ENCODE results near the gene ATXN3L.
A peak's percentile ranks its signal among the peaks of the same experiment; 100 is the strongest.
"Not testable (repeated sequence)": the region's sequence is repeated elsewhere in the genome, so short reads cannot be mapped to it uniquely, and the experiment has no call there.

ATXN3L gene

DNA sequence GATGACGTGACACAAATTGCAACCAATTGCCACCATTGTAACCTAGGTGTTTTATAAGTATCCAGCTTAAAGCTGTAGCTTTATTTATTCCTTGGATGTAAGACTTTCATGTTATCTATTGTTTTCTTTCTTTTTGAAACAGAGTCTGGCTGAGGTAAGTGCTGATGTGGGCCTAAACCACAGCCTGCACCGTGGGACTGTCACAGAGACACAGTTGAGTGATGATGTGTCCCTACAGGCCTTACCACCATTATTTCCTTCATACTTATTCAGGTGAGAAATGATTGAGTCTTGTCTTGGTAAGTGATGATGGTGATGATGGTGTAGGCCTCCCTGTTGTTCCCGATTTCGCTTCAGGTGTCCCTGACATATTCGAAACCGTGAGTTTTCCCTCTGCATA lies 8.3 kb downstream of the ATXN3L start:
- TF ChIP-seq, protein P1, sequence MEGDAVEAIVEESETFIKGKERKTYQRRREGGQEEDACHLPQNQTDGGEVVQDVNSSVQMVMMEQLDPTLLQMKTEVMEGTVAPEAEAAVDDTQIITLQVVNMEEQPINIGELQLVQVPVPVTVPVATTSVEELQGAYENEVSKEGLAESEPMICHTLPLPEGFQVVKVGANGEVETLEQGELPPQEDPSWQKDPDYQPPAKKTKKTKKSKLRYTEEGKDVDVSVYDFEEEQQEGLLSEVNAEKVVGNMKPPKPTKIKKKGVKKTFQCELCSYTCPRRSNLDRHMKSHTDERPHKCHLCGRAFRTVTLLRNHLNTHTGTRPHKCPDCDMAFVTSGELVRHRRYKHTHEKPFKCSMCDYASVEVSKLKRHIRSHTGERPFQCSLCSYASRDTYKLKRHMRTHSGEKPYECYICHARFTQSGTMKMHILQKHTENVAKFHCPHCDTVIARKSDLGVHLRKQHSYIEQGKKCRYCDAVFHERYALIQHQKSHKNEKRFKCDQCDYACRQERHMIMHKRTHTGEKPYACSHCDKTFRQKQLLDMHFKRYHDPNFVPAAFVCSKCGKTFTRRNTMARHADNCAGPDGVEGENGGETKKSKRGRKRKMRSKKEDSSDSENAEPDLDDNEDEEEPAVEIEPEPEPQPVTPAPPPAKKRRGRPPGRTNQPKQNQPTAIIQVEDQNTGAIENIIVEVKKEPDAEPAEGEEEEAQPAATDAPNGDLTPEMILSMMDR (conservative IDR thresholded peaks at IDR 0.05; ENCODE audit: low read depth, low read length): no peak
- no peak overlapping the region for H3K4me3 ChIP-seq (ENCODE audit: low read depth, low read length)
- DNase-seq (ENCODE audit: low read depth): no peak

DNA sequence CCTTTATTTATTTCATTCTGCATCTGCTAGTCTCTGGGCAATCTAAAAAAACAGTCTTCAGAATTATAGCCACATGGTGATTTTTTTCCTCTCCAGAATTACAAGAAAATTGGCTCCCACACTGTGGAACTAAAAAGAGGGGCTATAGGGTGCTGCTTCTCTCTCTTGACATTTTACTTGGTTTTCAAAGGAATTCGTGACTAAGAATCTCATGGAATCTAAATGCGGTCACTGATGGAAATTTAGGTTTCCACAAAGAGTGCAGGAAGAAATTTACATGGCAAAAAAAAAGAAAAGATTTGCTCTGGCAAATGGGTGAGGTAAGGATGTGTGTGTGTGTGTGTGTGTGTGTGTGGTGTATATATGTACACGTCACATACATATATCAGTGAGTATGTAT lies 10.2 kb downstream of the ATXN3L start:
- DNase-seq (ENCODE audit: low read depth): no peak
- TF ChIP-seq, protein P1 (conservative IDR thresholded peaks at IDR 0.05; ENCODE audit: low read depth, low read length): no peak
- no peak overlapping the region for H3K4me3 ChIP-seq (ENCODE audit: low read depth, low read length)

DNA sequence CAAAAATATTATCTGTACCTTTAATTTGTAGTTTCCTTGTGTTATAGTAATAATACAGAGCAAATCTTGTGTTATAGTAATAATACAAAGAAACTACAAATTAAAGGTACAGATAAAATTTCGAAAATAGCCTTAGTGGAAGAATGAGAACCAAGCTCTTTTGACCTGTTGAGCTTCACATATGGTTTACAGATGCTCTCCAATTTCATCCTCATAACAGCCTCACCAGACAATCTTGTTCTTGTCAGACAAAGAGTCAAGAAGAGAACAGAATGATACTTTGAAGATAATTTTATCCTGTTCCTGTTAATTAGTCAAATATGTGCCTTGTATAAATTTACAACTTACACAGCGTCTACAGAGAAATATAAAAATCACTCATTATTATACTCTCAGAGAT lies 12.8 kb downstream of the ATXN3L start:
- TF ChIP-seq, protein P1 (conservative IDR thresholded peaks at IDR 0.05; ENCODE audit: low read depth, low read length): no peak
- DNase-seq (ENCODE audit: low read depth): peak; percentile 50
- H3K4me3 ChIP-seq (ENCODE audit: low read depth, low read length): no peak overlapping the region

DNA sequence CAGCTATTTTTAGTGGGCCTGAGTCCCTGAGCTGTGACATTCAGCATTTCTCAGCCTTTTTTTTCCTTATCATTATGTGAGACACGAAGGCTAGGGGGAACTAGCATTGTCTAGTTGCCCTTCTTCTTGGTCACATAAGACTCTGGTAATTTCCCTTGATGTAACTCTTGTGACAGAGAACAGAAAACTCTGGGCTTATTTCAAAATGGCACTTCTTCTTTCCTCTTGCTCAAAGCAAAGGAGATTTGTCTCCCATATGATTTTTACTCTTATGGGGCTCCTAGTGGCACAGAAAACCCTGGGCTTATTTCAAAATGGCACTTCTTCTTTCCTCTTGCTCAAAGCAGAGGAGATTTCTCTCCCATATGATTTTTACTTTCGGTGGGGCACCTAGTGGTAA lies 14.7 kb downstream of the ATXN3L start:
- DNase-seq (ENCODE audit: low read depth): no peak

DNA sequence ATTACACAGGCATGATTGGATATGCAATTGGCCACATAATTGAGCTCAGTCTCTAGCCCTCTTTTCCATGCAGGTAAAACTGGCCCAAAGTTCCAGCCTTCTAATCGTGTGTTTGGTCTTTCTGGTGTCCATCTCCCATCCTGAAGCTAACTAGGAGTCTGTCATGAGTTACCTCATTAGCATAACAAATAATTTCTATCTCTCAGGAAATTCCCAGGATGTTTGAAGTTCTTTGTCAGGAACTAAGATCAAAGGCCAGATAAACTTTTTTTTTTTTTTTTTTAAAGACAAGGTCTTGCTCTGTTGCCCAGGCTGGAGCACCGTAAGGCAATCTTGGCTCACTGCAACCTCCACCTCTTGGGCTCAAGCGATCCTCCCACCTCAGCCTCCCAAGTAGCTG lies 15.8 kb downstream of the ATXN3L start:
- no peak overlapping the region for H3K4me3 ChIP-seq (ENCODE audit: low read depth, low read length)
- TF ChIP-seq, protein P1 (conservative IDR thresholded peaks at IDR 0.05; ENCODE audit: low read depth, low read length): no peak

More for the DNA sequence above, 14.7 kb downstream of the ATXN3L start:
- TF ChIP-seq, protein P1 (conservative IDR thresholded peaks at IDR 0.05; ENCODE audit: low read depth, low read length): no peak
- no peak overlapping the region for H3K4me3 ChIP-seq (ENCODE audit: low read depth, low read length)

DNA sequence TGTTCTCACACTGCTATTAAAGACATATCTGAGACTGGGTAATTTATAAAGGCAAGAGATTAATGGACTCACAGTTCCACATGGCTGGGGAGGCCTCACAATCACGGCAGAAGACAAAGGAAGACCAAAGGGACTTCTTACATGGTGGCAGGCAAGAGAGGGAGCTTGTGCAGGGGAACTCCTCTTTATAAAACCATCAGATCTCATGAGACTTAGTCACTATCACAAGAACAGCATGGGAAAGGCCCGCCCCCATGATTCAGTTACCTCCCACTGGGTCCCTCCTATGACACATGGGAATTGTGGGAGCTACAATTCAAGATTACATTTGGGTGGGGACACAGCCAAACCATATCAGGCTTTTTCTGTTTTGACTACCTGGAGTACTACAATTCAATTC lies 16.6 kb downstream of the ATXN3L start:
- not testable (repeated sequence) for H3K4me3 ChIP-seq (ENCODE audit: low read depth, low read length)
- DNase-seq (ENCODE audit: low read depth): peak; percentile 35

More for the DNA sequence above, 15.8 kb downstream of the ATXN3L start:
- no peak for DNase-seq (ENCODE audit: low read depth)

DNA sequence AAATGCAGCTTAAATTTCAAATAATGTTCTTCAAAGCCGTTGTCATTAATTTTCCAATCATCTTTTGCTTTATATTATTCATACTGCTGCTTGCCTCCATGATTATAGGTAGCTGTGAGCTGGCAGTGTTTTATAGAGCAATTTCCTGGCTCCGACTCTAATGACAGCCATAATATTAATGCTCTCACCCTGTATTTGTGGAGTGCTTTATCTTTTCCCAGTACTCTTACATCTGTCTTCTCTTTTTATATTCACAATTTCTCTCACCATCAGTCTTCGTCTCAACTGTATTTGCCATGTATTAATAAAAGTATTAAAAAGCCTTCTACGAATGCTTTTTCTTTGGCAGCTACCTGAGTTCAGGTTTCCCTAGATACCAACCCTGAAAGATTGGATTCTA lies 21.0 kb downstream of the ATXN3L start:
- no peak for DNase-seq (ENCODE audit: low read depth)
- no peak overlapping the region for H3K4me3 ChIP-seq (ENCODE audit: low read depth, low read length)
- TF ChIP-seq, protein P1 (conservative IDR thresholded peaks at IDR 0.05; ENCODE audit: low read depth, low read length): no peak

DNA sequence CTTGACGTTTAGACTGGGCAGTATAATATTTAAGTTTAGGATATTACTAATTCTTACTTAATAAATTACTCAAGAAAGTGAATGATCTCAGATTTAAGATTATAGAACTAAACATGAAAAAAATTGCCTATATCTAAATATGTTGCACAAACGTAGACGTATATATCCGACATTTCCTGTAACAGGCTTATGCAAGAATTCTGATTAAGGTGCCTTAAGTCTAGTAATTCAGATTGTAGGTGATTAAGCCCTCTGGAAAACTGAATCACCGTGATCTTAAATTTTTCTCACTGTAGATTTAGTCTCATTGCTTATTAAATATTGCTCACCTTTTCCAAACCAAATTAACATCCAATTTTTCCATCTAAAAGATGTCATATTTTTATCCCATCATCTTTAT lies 24.0 kb downstream of the ATXN3L start:
- no peak for DNase-seq (ENCODE audit: low read depth)
- TF ChIP-seq, protein P1 (conservative IDR thresholded peaks at IDR 0.05; ENCODE audit: low read depth, low read length): no peak
- H3K4me3 ChIP-seq (ENCODE audit: low read depth, low read length): no peak overlapping the region

All from choroid plexus epithelial cell (primary cell).